NCI-H2171 (cell line): ENCODE data around the gene ANKRD23.
A peak's percentile ranks its signal among the peaks of the same experiment; 100 is the strongest.
"Not testable (repeated sequence)": the region's sequence is repeated elsewhere in the genome, so short reads cannot be mapped to it uniquely, and the experiment has no call there.

ENCODE experiments used
- DNase-seq: peaks from one replicate; lab custom pipeline; 2025; lab: John Stamatoyannopoulos, UW

Gene ANKRD23

GRCh38 chr2:96816127-96816835, 27.5 kb downstream of the ANKRD23 start, which contains the start of gene CNNM3:
Gene CNNM3 (plus strand): TSS chr2:96816268. CDS start chr2:96816278, 10 bp downstream.
- DNase-seq, result peak; percentile 93

GRCh38 chr2:96815326-96816126, 28.3 kb downstream of the ANKRD23 start:
- no peak for DNase-seq

- DNase-seq, result no peak
Measured at GRCh38 chr2:96813656-96814055, 30.2 kb downstream of the ANKRD23 start.

- DNase-seq, result no peak
Measured at GRCh38 chr2:96811917-96812316, 31.9 kb downstream of the ANKRD23 start.

- DNase-seq, result no peak
Measured at GRCh38 chr2:96810783-96811192, 33.0 kb downstream of the ANKRD23 start.

- no peak for DNase-seq
Measured at GRCh38 chr2:96809951-96810782, 33.7 kb downstream of the ANKRD23 start.

- no peak for DNase-seq
Measured at GRCh38 chr2:96809216-96809882, 34.5 kb downstream of the ANKRD23 start.

- DNase-seq, result no peak
Measured at GRCh38 chr2:96808176-96808837, 35.5 kb downstream of the ANKRD23 start.

GRCh38 chr2:96807127-96807471, 36.7 kb downstream of the ANKRD23 start:
- DNase-seq, result no peak

GRCh38 chr2:96806468-96807126, 37.2 kb downstream of the ANKRD23 start:
- DNase-seq, result no peak

- not testable (repeated sequence) for DNase-seq
Measured at GRCh38 chr2:96805946-96806345, 37.9 kb downstream of the ANKRD23 start.

- no peak for DNase-seq
Measured at GRCh38 chr2:96804986-96805385, 38.8 kb downstream of the ANKRD23 start.

GRCh38 chr2:96802721-96803120, 41.1 kb downstream of the ANKRD23 start:
- no peak for DNase-seq

- no peak for DNase-seq
Measured at GRCh38 chr2:96801786-96802595, 41.8 kb downstream of the ANKRD23 start.

GRCh38 chr2:96801005-96801785, 42.6 kb downstream of the ANKRD23 start:
- DNase-seq, result peak; percentile 32

GRCh38 chr2:96800061-96801004, 43.5 kb downstream of the ANKRD23 start:
- no peak for DNase-seq

GRCh38 chr2:96799623-96799935, 44.2 kb downstream of the ANKRD23 start:
- no peak for DNase-seq
